ENCODE measurements around the gene CHRDL2. TPM values are rescaled to one million over a fixed set of nuclear protein-coding genes. Genes with fewer than 3 reads are reported as not detected.

Gene CHRDL2
- total RNA-seq, 4 donors from 2014 or later = 2.2 to 20.9 (median 4.0) TPM

- 53% methylated on average over 4 of the region's 4 CpGs; no CpG with 5 or more reads in 1 of the 2 donors for WGBS, 2 donors (ENCODE audit: low coverage in 1 of 2)
- H3K4me1 ChIP-seq = peaks cover 5 to 8% (median 7%) of the 10 kb centered on the region in 4 donors
- intact Hi-C loops (cut with DNase I; ENCODE audit: low total_unique reads) = no loop called here
- no peak for DNase-seq
- in situ Hi-C loops (cut with MboI; ENCODE audit: low pct_ligation_motif_present in 1 of 4, low pct_unique_long_range_greater_than_20kb in 1 of 4, low sequenced_read_pairs in 3 of 4) = no loop called here
- no peaks in the 10 kb centered on the region for H3K9me3 ChIP-seq
- TF ChIP-seq CTCF (IDR thresholded peaks at IDR 0.05) = no peak
- no peak for TF ChIP-seq EP300 (IDR thresholded peaks at IDR 0.05; ENCODE audit: low read depth)
- TF ChIP-seq POLR2A (IDR thresholded peaks at IDR 0.05) = no peak
- TF ChIP-seq POLR2AphosphoS5 (IDR thresholded peaks at IDR 0.05) = no peak
- no peaks in the 10 kb centered on the region for H3K27me3 ChIP-seq
- no peaks in the 10 kb centered on the region for H3K36me3 ChIP-seq
- H3K27ac ChIP-seq = no peak overlapping the region
- no peak overlapping the region for H3K4me3 ChIP-seq
These were observed 39.5 kb downstream of the CHRDL2 start for GRCh38 chr11:74691755-74692154.

GRCh38 chr11:74689666-74690065, 41.6 kb downstream of the CHRDL2 start:
- no peaks in the 10 kb centered on the region for H3K27me3 ChIP-seq
- TF ChIP-seq POLR2A (IDR thresholded peaks at IDR 0.05) = no peak
- no peak for TF ChIP-seq POLR2AphosphoS5 (IDR thresholded peaks at IDR 0.05)
- no peak for TF ChIP-seq EP300 (IDR thresholded peaks at IDR 0.05; ENCODE audit: low read depth)
- no peak for TF ChIP-seq CTCF (IDR thresholded peaks at IDR 0.05)
- no peak for DNase-seq
- H3K4me3 ChIP-seq = no peak overlapping the region
- no peaks in the 10 kb centered on the region for H3K36me3 ChIP-seq
- intact Hi-C loops (cut with DNase I; ENCODE audit: low total_unique reads) = no loop called here
- 90% methylated on average over 4 of the region's 4 CpGs; no CpG with 5 or more reads in 1 of the 2 donors for WGBS, 2 donors (ENCODE audit: low coverage in 1 of 2)
- no peaks in the 10 kb centered on the region for H3K9me3 ChIP-seq
- in situ Hi-C loops (cut with MboI; ENCODE audit: low pct_ligation_motif_present in 1 of 4, low pct_unique_long_range_greater_than_20kb in 1 of 4, low sequenced_read_pairs in 3 of 4) = no loop called here
- H3K27ac ChIP-seq = no peak overlapping the region
- no peaks in the 10 kb centered on the region for H3K4me1 ChIP-seq

- intact Hi-C loops (cut with DNase I; ENCODE audit: low total_unique reads) = no loop called here
- 38 to 75% methylated on average over 2 to 6 of the region's 6 CpGs for WGBS, 2 donors (ENCODE audit: low coverage in 1 of 2)
- Histone ChIP-seq H3K27me3 (peaks cover 15% of the 10 kb centered on the region), H3K4me1 (peaks cover 0 to 12% (median 10%) of the 10 kb centered on the region in 4 donors), H3K36me3 (no peaks in the 10 kb centered on the region), H3K9me3 (no peaks in the 10 kb centered on the region), H3K27ac (peak overlapping the region in 1 of 4 donors; percentile 5), H3K4me3 (no peak overlapping the region)
- in situ Hi-C loops (cut with MboI; ENCODE audit: low pct_ligation_motif_present in 1 of 4, low pct_unique_long_range_greater_than_20kb in 1 of 4, low sequenced_read_pairs in 3 of 4) = no loop called here
- TF ChIP-seq POLR2A (IDR thresholded peaks at IDR 0.05) (no peak), EP300 (IDR thresholded peaks at IDR 0.05; ENCODE audit: low read depth) (no peak), CTCF (IDR thresholded peaks at IDR 0.05) (no peak), POLR2AphosphoS5 (IDR thresholded peaks at IDR 0.05) (no peak)
- DNase-seq = no peak
These were observed 43.8 kb downstream of the CHRDL2 start for GRCh38 chr11:74687237-74688023.

- DNase-seq = no peak
- in situ Hi-C loops (cut with MboI; ENCODE audit: low pct_ligation_motif_present in 1 of 4, low pct_unique_long_range_greater_than_20kb in 1 of 4, low sequenced_read_pairs in 3 of 4) = no loop called here
- no peak for TF ChIP-seq POLR2AphosphoS5 (IDR thresholded peaks at IDR 0.05)
- TF ChIP-seq EP300 (IDR thresholded peaks at IDR 0.05; ENCODE audit: low read depth) = no peak
- TF ChIP-seq POLR2A (IDR thresholded peaks at IDR 0.05) = no peak
- TF ChIP-seq CTCF (IDR thresholded peaks at IDR 0.05) = no peak
- no peaks in the 10 kb centered on the region for H3K9me3 ChIP-seq
- peaks cover 15% of the 10 kb centered on the region for H3K27me3 ChIP-seq
- no peaks in the 10 kb centered on the region for H3K36me3 ChIP-seq
- no peak overlapping the region for H3K4me3 ChIP-seq
- no peak overlapping the region for H3K27ac ChIP-seq
- intact Hi-C loops (cut with DNase I; ENCODE audit: low total_unique reads) = no loop called here
- WGBS, 2 donors (ENCODE audit: low coverage in 1 of 2) = 80 to 84% methylated on average over 1 to 4 of the region's 4 CpGs
- peaks cover 0 to 14% (median 13%) of the 10 kb centered on the region in 4 donors for H3K4me1 ChIP-seq
These were observed 44.4 kb downstream of the CHRDL2 start for GRCh38 chr11:74686792-74687191.
